ENCODE measurements around the gene ZNF624.
"Not testable (repeated sequence)": the region's sequence is repeated elsewhere in the genome, so short reads cannot be mapped to it uniquely, and the experiment has no call there.

DNA sequence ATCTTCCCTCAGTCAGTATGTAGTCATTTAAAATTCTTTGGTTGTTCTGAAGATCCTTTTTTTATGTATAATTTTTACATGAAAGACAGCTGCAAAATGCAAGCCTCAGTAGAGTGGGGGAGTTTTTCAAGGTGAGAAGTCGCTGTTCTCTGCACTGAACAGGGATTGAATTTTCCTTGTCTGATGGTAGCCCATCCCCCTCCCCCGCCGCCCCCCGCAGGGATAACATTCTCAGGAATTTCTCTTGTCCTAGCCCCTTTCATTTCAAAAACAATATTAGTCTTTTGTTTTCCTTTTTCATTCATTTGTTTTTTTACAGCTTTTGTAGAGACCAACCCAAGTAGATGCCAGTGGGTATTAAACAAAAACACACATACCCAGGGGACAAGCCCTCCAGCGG, 33.5 kb upstream of the ZNF624 start:
- not testable (repeated sequence) for TF ChIP-seq POLR2A, EP300, POLR2AphosphoS5 (IDR thresholded peaks at IDR 0.05)
- TF ChIP-seq, protein P1, sequence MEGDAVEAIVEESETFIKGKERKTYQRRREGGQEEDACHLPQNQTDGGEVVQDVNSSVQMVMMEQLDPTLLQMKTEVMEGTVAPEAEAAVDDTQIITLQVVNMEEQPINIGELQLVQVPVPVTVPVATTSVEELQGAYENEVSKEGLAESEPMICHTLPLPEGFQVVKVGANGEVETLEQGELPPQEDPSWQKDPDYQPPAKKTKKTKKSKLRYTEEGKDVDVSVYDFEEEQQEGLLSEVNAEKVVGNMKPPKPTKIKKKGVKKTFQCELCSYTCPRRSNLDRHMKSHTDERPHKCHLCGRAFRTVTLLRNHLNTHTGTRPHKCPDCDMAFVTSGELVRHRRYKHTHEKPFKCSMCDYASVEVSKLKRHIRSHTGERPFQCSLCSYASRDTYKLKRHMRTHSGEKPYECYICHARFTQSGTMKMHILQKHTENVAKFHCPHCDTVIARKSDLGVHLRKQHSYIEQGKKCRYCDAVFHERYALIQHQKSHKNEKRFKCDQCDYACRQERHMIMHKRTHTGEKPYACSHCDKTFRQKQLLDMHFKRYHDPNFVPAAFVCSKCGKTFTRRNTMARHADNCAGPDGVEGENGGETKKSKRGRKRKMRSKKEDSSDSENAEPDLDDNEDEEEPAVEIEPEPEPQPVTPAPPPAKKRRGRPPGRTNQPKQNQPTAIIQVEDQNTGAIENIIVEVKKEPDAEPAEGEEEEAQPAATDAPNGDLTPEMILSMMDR (IDR thresholded peaks at IDR 0.05), result not testable (repeated sequence)

Measured in stomach (tissue), 4 donors.